PC-3 (cell line): ENCODE results near the gene UTS2B. TPM values are rescaled to one million over a fixed set of nuclear protein-coding genes. Genes with fewer than 3 reads are reported as not detected.
A peak's percentile ranks its signal among the peaks of the same experiment; 100 is the strongest.

ENCODE experiments used
- ATAC-seq: fragments of 200-7000 bp; cut with Tn5 transposase; 2 replicates; pipeline ENCODE4 v1.9.1; 2020; ENCODE audit warnings: mild to moderate bottlenecking, moderate library complexity
- BruUV-seq: library from RNA; stranded (reverse); fragments of 400-500 nt; replicated peaks from 2 replicates; lab custom pipeline; 2021; lab: Mats Ljungman, UMichigan
- CTCF ChIA-PET: fragments of 300-600 bp; sonication (Branson Sonifier 250); formaldehyde crosslinking; loops from one replicate; lab custom pipeline; 2022; ENCODE audit warnings: antibody characterized with exemption; lab: Charles Lee
- POLR2A ChIA-PET: fragments of 300-600 bp; sonication (Branson Sonifier 250); formaldehyde crosslinking; loops from one replicate; lab custom pipeline; 2022; ENCODE audit warnings: antibody characterized with exemption; ENCODE audit not compliant: unreplicated experiment; lab: Charles Lee
- DNase-seq: peaks from one replicate; pipeline ENCODE4 v3.0.0-alpha.2; 2015
- H2AFZ ChIP-seq: fragments of 300-600 bp; sonication (generic); 2 replicates; pipeline ENCODE4 v1.6.0; 2016; ENCODE audit warnings: antibody characterized with exemption, low read length
- H3F3A ChIP-seq: fragments of 300-600 bp; sonication (generic); one replicate; pipeline ENCODE4 v1.6.0; 2017; ENCODE audit warnings: antibody characterized with exemption, low read length, control low read depth, mild to moderate bottlenecking; ENCODE audit not compliant: unreplicated experiment
- H3K27ac ChIP-seq: fragments of 300-600 bp; sonication (generic); 2 replicates; pipeline ENCODE4 v1.5.1; 2016; ENCODE audit warnings: mild to moderate bottlenecking, low read length
- H3K27me3 ChIP-seq: fragments of 300-600 bp; sonication (generic); 2 replicates; pipeline ENCODE4 v1.6.1; 2016; ENCODE audit warnings: low read length, mixed read lengths
- H3K36me3 ChIP-seq: fragments of 300-600 bp; sonication (generic); 2 replicates; pipeline ENCODE4 v1.6.1; 2016; ENCODE audit warnings: low read depth, mixed run types, low read length, mixed read lengths
- H3K4me1 ChIP-seq: fragments of 300-600 bp; sonication (generic); 2 replicates; pipeline ENCODE4 v1.5.1; 2016; ENCODE audit warnings: low read length; ENCODE audit not compliant: insufficient read depth
- H3K4me2 ChIP-seq: fragments of 300-600 bp; sonication (generic); 2 replicates; pipeline ENCODE4 v1.6.0; 2016; ENCODE audit warnings: low read length
- H3K4me3 ChIP-seq: fragments of 300-600 bp; sonication (generic); 2 replicates; pipeline ENCODE4 v1.5.1; 2016; ENCODE audit warnings: mild to moderate bottlenecking, low read length, mixed read lengths
- H3K79me2 ChIP-seq: fragments of 300-600 bp; sonication (generic); 2 replicates; pipeline ENCODE4 v1.6.1; 2017; ENCODE audit warnings: low read length, mixed read lengths
- H3K9ac ChIP-seq: fragments of 300-600 bp; sonication (generic); 2 replicates; pipeline ENCODE4 v1.6.0; 2016; ENCODE audit warnings: mild to moderate bottlenecking, low read length
- H3K9me2 ChIP-seq: fragments of 300-600 bp; sonication (generic); replicated peaks from 2 replicates; pipeline ENCODE4 v1.6.1; 2016; ENCODE audit warnings: mixed run types, low read length, mixed read lengths
- H3K9me3 ChIP-seq: fragments of 300-600 bp; sonication (generic); 2 replicates; pipeline ENCODE4 v1.6.1; 2016; ENCODE audit warnings: low read length, mixed read lengths
- H4K20me1 ChIP-seq: fragments of 300-600 bp; sonication (generic); 2 replicates; pipeline ENCODE4 v1.6.1; 2016; ENCODE audit warnings: low read length, mixed read lengths
- CTCF ChIP-seq: fragments of 300-600 bp; sonication (generic); conservative IDR thresholded peaks from 2 replicates; pipeline ENCODE4 v1.5.1; 2017; ENCODE audit warnings: antibody characterized with exemption, low read depth, mild to moderate bottlenecking, low read length
- EZH2 ChIP-seq: fragments of 300-600 bp; sonication (generic); IDR thresholded peaks from one replicate; pipeline ENCODE4 v1.6.1; 2017; ENCODE audit warnings: antibody characterized with exemption, mild to moderate bottlenecking, low read length; ENCODE audit not compliant: unreplicated experiment
- EZH2phosphoT487 ChIP-seq: fragments of 300-600 bp; sonication (generic); IDR thresholded peaks from 2 replicates; pipeline ENCODE4 v1.6.1; 2018; ENCODE audit warnings: mild to moderate bottlenecking, antibody characterized with exemption, low read length, borderline replicate concordance
- intact Hi-C: fragments of 100-400 bp; cut with micrococcal nuclease; formaldehyde crosslinking; loops from 2 replicates; pipeline ENCODE4 v1.9.0; 2023
- total RNA-seq: library from RNA; depleted of rRNA; stranded (reverse); fragments of >200 nt; gene quantifications from 2 replicates; pipeline ENCODE4 v1.2.3, GENCODE V29; 2014

UTS2B gene
- total RNA-seq, 1 experiment from 2014 or later = not detected

- Histone ChIP-seq H3K4me2 (no peak overlapping the region), H3K4me1 (peaks cover 30% of the 10 kb centered on the region), H3K36me3 (peaks cover 27% of the 10 kb centered on the region; the same call in 1 of the 2 replicates), H3K9ac (no peak overlapping the region), H3K27ac (no peak overlapping the region), H3K9me3 (no peaks in the 10 kb centered on the region), H3K79me2 (no peaks in the 10 kb centered on the region), H3K4me3 (no peak overlapping the region), H4K20me1 (no peaks in the 10 kb centered on the region), H2AFZ (no peak overlapping the region), H3K9me2 (no peaks in the 10 kb centered on the region), H3F3A (peaks cover 7% of the 10 kb centered on the region), H3K27me3 (no peaks in the 10 kb centered on the region)
- no peak for ATAC-seq
- DNase-seq = no peak
- POLR2A ChIA-PET = no interaction called here
- no TSS peak for BruUV-seq
- intact Hi-C loops = loop anchor here (10.0 kb wide), 1 partner anchor 315 kb away; no protein-coding TSS in a partner anchor
- TF ChIP-seq EZH2phosphoT487 = no peak
- TF ChIP-seq CTCF = no peak
- TF ChIP-seq EZH2 = no peak
- CTCF ChIA-PET = no interaction called here
Measured at GRCh38 chr3:191379446-191379845, 49.1 kb upstream of the UTS2B start.

GRCh38 chr3:191378142-191378812 is 48.0 kb upstream of the UTS2B start:
- H3K36me3 ChIP-seq = peaks cover 27% of the 10 kb centered on the region; the same call in 1 of the 2 replicates
- CTCF ChIA-PET = no interaction called here
- TSS peak; percentile 5 for BruUV-seq

More at GRCh38 chr3:191378142-191378812, 48.0 kb upstream of the UTS2B start:
- Histone ChIP-seq H3F3A (peaks cover 7% of the 10 kb centered on the region), H3K27me3 (no peaks in the 10 kb centered on the region), H4K20me1 (no peaks in the 10 kb centered on the region), H3K27ac (peak overlapping the region; percentile 2; the same call in 1 of the 2 replicates), H3K79me2 (no peaks in the 10 kb centered on the region), H3K9me3 (no peaks in the 10 kb centered on the region), H3K9me2 (no peaks in the 10 kb centered on the region), H3K4me1 (peaks cover 37% of the 10 kb centered on the region), H3K9ac (no peak overlapping the region), H2AFZ (no peak overlapping the region), H3K4me3 (no peak overlapping the region), H3K4me2 (peak overlapping the region; percentile 55; the same call in 1 of the 2 replicates)
- intact Hi-C loops = loop anchor here (10.0 kb wide), 1 partner anchor 313 kb away; no protein-coding TSS in a partner anchor
- DNase-seq (peak; percentile 17), ATAC-seq (peak; percentile 16)
- TF ChIP-seq EZH2 = no peak
- TF ChIP-seq EZH2phosphoT487 = no peak
- TF ChIP-seq CTCF = no peak
- POLR2A ChIA-PET = no interaction called here
